GM13976 (cell line): ENCODE data around the gene SSTR3.
"Not testable (repeated sequence)": the region's sequence is repeated elsewhere in the genome, so short reads cannot be mapped to it uniquely, and the experiment has no call there.

ENCODE experiments used
- DNase-seq: peaks from one replicate; pipeline ENCODE4 v3.0.0; 2012; ENCODE audit warnings: low spot score
- CTCF ChIP-seq: IDR thresholded peaks from 2 replicates; pipeline ENCODE4 v1.5.1; 2012; ENCODE audit warnings: borderline replicate concordance, mild to moderate bottlenecking; ENCODE audit not compliant: insufficient read depth; ENCODE audit errors: extremely low read depth, missing control alignments, control extremely low read depth
- in situ Hi-C: fragments of 300-500 bp; cut with MboI; formaldehyde crosslinking; loops from one replicate; pipeline ENCODE4 v1.12.0; 2022; ENCODE audit warnings: low sequenced_read_pairs, mixed read lengths, inconsistent platforms; ENCODE audit not compliant: unreplicated experiment

Gene SSTR3

GRCh38 chr22:37234736-37235711, 22.7 kb upstream of the SSTR3 start:
- no peak for TF ChIP-seq CTCF
- no peak for DNase-seq
- in situ Hi-C loops = no loop called here

DNA sequence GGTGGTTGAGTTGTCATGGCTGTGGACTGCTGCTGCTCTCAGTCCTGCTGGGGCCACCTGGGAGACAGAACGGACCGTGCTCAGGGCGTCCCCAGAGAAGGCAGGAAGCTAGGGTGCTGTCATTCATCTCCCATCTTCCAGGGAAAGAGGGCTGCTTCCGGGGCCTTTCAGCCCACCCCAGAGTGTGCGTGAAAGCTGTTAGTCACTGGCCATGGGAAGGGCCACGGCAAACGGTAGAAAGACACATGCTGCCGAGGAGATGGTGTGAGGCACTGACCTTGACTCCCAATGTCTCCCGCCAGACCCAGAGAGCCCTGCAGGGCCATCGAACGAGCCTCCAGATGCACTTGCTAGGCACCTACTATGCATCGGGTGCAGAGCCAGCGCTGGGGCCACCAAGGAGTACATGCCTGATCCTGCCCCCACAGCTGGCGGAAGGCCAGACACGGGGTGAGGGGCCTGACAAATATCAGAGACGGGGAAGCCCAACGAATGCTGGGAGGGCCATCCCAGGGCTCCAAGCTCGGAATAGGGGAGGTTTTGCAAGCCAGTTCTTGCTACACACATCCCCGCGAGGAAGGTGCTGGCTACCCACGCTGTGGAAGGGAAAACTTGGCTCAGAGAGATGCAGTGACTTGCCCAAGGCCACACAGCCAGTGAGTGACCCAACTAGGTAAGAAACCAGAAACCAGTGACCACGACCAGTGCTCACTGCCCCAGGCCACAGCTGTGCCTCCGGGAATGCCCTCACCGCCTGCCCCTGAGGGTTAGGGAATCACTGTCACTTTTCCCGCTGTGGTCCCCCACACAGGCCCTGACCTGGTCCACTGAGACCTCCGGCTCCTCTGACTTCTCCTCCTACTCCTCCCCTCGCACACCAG, 21.7 kb upstream of the SSTR3 start:
- in situ Hi-C loops = no loop called here
- no peak for TF ChIP-seq CTCF
- no peak for DNase-seq

DNA sequence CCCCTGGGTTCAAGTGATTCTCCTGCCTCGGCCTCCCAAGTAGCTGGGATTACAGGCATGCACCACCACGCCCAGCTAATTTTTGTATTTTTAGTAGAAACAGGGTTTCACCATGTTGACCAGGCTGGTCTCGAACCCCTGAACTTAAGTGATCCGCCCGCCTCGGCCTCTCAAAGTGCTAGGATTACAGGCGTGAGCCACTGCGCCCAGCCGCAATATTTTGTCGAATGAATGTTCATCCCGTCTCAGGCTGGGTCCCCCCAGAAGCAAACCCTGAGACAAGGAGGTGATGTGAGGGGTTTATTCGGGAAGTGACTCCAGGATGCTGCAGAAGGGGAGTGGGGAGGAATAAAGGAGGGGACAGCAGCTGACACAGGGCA, 21.1 kb upstream of the SSTR3 start:
- in situ Hi-C loops = not testable (repeated sequence)

DNA sequence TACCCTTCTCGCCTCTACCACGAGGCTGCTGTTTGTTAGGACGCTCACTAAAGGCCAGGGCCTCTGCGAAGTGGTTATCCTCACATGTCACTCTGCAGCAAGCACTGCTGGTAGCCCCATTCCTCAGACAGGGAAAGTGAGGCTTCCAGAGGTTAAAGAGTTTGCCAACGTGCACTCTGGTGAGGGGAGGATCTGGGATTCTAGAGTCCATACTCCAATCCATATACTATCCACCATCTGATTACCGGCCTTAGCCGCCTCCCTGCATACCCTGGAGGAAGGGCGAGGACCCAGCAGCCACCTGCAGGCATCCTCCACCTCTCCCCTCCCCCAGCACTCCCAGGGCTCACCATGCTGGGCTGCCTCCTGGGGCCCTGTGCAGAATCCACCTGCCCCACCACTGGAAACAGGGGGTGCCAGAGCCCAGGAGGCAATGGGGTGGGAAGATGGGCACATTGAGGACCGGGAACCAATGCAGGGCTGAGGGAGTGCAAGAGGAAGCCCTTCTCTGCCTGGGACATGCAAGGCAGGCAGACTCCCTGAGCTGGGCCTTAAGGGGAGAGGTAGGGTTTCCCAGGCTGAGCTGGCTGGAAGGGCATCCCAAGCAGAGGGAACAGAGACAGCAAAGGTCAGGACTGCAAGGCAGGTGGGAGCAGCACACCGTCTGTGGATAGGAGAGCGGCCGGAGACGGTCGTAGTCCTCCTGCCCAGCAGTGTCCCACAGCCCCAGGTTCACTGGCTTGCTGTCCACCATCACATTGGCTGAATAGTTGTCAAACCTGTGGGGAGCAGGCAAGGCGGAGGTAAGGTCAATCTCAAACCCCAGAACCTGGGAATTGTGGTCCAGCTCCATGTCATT, 20.1 kb upstream of the SSTR3 start:
- TF ChIP-seq CTCF = no peak

More for the DNA sequence above, 21.1 kb upstream of the SSTR3 start:
- not testable (repeated sequence) for DNase-seq

DNA sequence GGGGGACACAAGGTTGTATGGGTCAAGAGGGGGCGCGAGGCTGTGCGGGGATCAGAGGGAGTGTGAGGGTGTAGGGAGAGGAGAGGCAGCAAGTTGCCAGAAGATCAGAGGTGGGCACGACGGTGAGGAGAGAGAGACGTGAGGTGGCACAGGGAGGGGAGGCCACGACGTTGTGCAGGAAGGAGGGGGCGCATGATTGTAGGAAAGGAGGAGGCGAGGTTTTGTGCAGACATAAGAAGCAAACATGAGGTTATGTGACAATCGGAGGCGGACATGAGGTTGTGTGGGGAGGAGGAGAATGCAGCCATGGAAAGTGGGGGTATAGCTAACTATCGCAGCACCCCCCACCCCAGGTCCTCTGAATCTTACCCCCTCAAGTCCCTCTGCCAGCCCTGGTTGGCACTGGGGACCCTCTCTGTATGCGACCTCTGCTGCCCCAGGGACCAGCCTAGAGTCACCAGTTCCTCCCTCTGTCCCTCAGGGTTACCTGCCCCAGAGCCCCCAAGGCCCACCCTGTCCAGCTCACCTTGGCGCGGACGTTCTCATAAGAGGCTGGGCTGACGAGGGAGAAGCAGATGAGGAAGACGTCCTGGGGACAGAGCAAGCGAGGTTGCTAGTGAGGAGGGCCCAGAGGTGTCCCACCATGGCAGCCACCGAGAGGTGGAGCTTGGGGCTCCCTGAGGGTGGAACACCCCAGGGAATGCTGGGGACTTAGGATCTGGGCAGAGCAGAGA, 19.3 kb upstream of the SSTR3 start:
- no peak for DNase-seq
- in situ Hi-C loops = no loop called here
- no peak for TF ChIP-seq CTCF

More for the DNA sequence above, 20.1 kb upstream of the SSTR3 start:
- in situ Hi-C loops = no loop called here
- DNase-seq = no peak

DNA sequence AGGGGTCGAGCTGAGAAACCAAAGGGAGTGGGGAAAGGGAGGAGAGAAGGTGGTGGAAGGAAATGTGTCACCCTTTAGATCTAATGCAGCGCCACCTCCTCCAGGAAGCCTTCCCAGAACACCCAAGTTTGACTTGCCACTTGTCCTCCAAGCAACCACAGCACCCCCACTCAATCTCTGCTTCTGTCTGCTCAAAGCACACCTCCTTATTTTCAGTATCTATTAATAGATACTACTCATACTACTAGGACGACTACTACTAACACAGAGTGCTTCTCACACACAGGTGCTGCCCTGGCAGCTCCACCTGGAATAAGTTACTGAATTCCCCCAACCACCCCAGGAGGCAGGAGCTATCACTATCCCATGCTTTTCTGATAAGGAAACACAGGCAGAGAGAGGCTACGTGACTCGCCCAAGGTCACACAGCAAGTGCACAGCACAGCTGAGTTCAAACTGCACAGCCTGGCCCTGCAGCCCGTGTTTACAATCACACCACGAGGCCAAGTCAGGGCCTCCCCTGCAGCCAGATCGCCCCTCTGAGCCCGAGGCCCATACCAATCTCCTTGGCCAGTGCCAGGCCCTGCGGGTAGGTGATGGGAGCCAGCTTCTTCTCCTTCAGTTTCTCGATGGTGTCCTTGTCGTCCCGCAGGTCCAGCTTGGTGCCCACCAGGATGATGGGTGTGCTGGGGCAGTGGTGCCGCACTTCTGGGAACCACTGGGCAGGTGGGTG, 18.6 kb upstream of the SSTR3 start:
- DNase-seq = peak; percentile 76
- in situ Hi-C loops = no loop called here
- TF ChIP-seq CTCF = no peak
